ENCODE measurements around the gene LHX8.

LHX8 gene

GRCh38 chr1:75132812-75133619 is 1.2 kb upstream of the LHX8 start:
- no peak overlapping the region for H3K4me2 ChIP-seq (ENCODE audit: low read depth, low read length, poor library complexity, severe bottlenecking)
- no peaks in the 10 kb centered on the region for H3K36me3 ChIP-seq (ENCODE audit: low read length)
- H3K4me3 ChIP-seq (ENCODE audit: insufficient read depth, low read length, poor library complexity, severe bottlenecking) = no peak overlapping the region
- no peaks in the 10 kb centered on the region for H3K79me2 ChIP-seq (ENCODE audit: insufficient read depth, low read length)
- no peaks in the 10 kb centered on the region for H3K9me2 ChIP-seq (replicated peaks; ENCODE audit: insufficient read depth, low read length)
- no peak overlapping the region for H3K27ac ChIP-seq (ENCODE audit: low read depth, low read length)
- no peaks in the 10 kb centered on the region for H3K27me3 ChIP-seq (ENCODE audit: low read length)
- no peak overlapping the region for H3K9ac ChIP-seq (ENCODE audit: low read length)
- H4K20me1 ChIP-seq (ENCODE audit: low read depth, low read length) = no peaks in the 10 kb centered on the region
- no peaks in the 10 kb centered on the region for H3F3A ChIP-seq (ENCODE audit: insufficient read depth)
- TF ChIP-seq EZH2phosphoT487 (conservative IDR thresholded peaks at IDR 0.05; ENCODE audit: low read length) (no peak), CTCF (IDR thresholded peaks at IDR 0.05; ENCODE audit: insufficient read depth, low read length, poor library complexity, severe bottlenecking) (no peak)
- H3K9me3 ChIP-seq (ENCODE audit: insufficient read depth, low read length) = no peaks in the 10 kb centered on the region
- no peak overlapping the region for H2AFZ ChIP-seq (ENCODE audit: low read depth, low read length, severe bottlenecking)

- H3K27me3 ChIP-seq (ENCODE audit: low read length) = no peaks in the 10 kb centered on the region
- no peaks in the 10 kb centered on the region for H3K9me3 ChIP-seq (ENCODE audit: insufficient read depth, low read length)
- H3K4me3 ChIP-seq (ENCODE audit: insufficient read depth, low read length, poor library complexity, severe bottlenecking) = peak overlapping the region; percentile 35
- no peaks in the 10 kb centered on the region for H3K36me3 ChIP-seq (ENCODE audit: low read length)
- H3K9ac ChIP-seq (ENCODE audit: low read length) = peak overlapping the region; percentile 8; the same call in 1 of the 2 replicates
- H4K20me1 ChIP-seq (ENCODE audit: low read depth, low read length) = no peaks in the 10 kb centered on the region
- no peaks in the 10 kb centered on the region for H3K79me2 ChIP-seq (ENCODE audit: insufficient read depth, low read length)
- H3K4me2 ChIP-seq (ENCODE audit: low read depth, low read length, poor library complexity, severe bottlenecking) = peak overlapping the region; percentile 61
- no peaks in the 10 kb centered on the region for H3F3A ChIP-seq (ENCODE audit: insufficient read depth)
- TF ChIP-seq EZH2phosphoT487 (conservative IDR thresholded peaks at IDR 0.05; ENCODE audit: low read length) = no peak
- no peak for TF ChIP-seq CTCF (IDR thresholded peaks at IDR 0.05; ENCODE audit: insufficient read depth, low read length, poor library complexity, severe bottlenecking)
- H3K27ac ChIP-seq (ENCODE audit: low read depth, low read length) = no peak overlapping the region
- no peaks in the 10 kb centered on the region for H3K9me2 ChIP-seq (replicated peaks; ENCODE audit: insufficient read depth, low read length)
- no peak overlapping the region for H2AFZ ChIP-seq (ENCODE audit: low read depth, low read length, severe bottlenecking)
Observed at GRCh38 chr1:75134647-75135572, 722 bp downstream of the LHX8 start.

GRCh38 chr1:75135573-75136194 is 1.5 kb downstream of the LHX8 start:
- Histone ChIP-seq H2AFZ (ENCODE audit: low read depth, low read length, severe bottlenecking) (no peak overlapping the region), H3K4me3 (ENCODE audit: insufficient read depth, low read length, poor library complexity, severe bottlenecking) (peak overlapping the region; percentile 35), H3F3A (ENCODE audit: insufficient read depth) (no peaks in the 10 kb centered on the region), H3K9me2 (replicated peaks; ENCODE audit: insufficient read depth, low read length) (no peaks in the 10 kb centered on the region), H3K4me2 (ENCODE audit: low read depth, low read length, poor library complexity, severe bottlenecking) (peak overlapping the region; percentile 61), H3K79me2 (ENCODE audit: insufficient read depth, low read length) (no peaks in the 10 kb centered on the region), H3K27me3 (ENCODE audit: low read length) (no peaks in the 10 kb centered on the region), H3K27ac (ENCODE audit: low read depth, low read length) (no peak overlapping the region), H3K36me3 (ENCODE audit: low read length) (no peaks in the 10 kb centered on the region), H3K9me3 (ENCODE audit: insufficient read depth, low read length) (no peaks in the 10 kb centered on the region), H3K9ac (ENCODE audit: low read length) (0 out of 2 replicates have a peak overlapping the region, but pooled peaks have one; percentile 8), H4K20me1 (ENCODE audit: low read depth, low read length) (no peaks in the 10 kb centered on the region)
- TF ChIP-seq CTCF (IDR thresholded peaks at IDR 0.05; ENCODE audit: insufficient read depth, low read length, poor library complexity, severe bottlenecking) (no peak), EZH2phosphoT487 (conservative IDR thresholded peaks at IDR 0.05; ENCODE audit: low read length) (no peak)

Data from SU-DHL-6 (cell line).